HT-29 (cell line): Measurements from ENCODE around the gene LENG1. TPM values are rescaled to one million over a fixed set of nuclear protein-coding genes. Genes with fewer than 3 reads are reported as not detected.

Source experiments
- DNase-seq: peaks from one replicate; pipeline ENCODE4 v3.0.0-alpha.2; 2015; ENCODE audit warnings: low spot score
- total RNA-seq: library from RNA; depleted of rRNA; stranded (reverse); fragments of >200 nt; shearing (Covaris generic); gene quantifications from 2 replicates; pipeline ENCODE4 v1.2.3, GENCODE V29; 2014; rRNA removed

LENG1 gene
- total RNA-seq, 1 experiment from 2014 or later = 12.9 TPM

DNA sequence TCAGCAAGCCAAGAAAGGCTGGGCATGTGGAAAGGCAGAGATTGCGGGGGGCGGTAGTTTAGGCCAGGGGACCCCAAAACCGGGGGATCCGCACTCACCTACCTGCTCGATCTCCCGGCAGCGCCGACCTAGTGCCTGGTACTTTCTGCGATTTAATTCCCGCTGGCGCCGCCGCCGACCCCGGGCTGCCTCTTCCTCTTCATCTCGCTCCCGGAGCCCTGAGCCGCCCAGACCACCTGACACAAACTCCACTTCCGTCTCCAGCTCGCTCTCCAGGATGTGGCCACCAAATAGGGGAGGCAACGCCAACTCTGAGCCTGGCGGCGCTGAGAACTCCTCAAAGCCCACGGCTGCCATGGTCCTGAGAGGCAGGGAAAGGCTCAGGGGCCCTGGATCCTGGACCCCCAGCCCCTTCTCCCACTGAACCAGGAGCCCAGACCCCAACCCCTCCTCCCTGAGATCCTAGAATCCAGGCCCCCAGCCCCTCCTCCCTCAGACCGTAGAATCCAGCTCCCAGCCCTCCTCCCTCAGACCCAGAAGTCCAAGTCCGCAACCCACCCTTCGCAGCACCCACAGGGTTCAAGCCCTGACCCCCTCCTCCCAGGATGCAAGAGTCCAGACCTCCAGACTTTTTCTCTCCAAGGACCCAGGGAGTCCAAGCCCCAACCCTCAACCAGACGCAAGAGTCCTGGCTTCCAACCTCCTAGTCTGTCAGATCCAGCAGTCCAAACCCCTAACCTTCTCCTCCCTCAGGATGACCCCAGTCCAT, 45.0 kb downstream of the LENG1 start:
- DNase-seq = no peak

- DNase-seq = no peak
Observed at GRCh38 chr19:54109651-54110050, 49.9 kb downstream of the LENG1 start.

DNA sequence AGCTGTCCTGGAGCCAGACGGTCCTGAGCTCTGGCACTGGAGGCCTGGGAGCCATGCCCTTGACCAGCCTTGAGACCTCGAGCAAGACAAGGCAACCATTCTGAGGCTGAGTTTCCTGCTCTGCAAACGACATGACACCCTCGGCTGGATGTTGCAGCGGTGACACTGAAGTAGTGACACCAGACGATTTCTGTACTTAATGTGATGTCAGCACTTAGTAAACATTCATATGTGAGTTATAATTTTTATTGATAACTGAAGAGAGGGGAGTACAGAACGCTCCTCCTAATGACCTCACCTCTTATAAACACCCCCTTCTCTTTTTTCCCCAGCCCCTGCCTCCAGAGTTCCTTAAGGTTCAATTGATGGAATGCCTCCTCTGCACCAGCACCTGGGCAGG, 51.0 kb downstream of the LENG1 start:
- DNase-seq = no peak

DNA sequence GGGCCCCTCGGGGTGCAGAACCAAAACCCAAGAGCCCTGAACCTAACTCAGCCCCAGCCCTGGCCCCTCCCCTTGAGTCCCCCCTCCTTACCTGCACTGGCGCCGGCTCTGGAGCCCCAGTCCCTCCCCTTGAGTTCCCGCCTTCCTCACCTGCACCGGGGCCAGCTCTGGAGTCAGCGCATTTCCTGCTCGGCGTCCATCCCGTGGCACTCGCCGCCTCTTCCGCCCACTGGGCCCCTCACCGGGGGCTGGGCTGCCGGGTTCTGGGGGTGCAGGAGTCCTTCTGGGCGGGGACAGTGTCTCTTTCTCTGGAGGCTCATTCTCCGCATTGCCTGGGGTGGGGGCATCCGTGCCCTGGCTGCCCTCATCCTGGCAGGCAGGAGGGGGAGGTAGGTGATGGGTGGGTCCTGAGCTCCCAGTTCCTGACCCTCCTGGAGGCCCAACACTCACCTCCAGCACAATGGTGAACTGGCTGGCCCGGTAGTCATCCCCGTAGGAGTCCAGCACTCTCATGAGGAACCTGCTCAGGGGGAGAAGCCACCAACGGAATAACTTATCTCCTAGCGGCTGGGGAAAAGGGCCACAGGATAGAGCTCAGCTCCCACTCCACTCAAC, 51.5 kb downstream of the LENG1 start:
- DNase-seq = no peak

- DNase-seq = no peak
Observed at GRCh38 chr19:54106716-54107115, 52.8 kb downstream of the LENG1 start.

DNA sequence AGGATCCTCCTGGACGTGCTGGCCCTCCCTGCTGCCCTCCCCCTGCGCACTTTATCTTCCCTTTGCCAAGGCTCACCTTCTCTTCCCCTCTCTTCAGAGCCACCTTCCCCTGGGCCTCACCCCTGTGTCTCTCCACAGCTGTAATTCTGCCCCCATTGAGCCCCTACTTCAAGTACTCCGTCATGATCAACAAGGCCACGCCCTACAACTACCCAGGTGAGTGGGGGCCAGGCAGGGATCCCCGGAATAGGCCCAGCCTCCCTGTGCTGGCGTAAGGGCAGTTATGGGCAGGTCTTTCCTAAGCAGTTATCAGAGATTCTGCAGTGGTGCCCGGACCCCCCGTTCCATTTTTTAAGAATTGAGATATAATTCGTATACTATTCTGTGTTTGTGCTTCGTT, 53.7 kb downstream of the LENG1 start:
- no peak for DNase-seq

Other genes starting within 250 kb of the LENG1 start
- 0.10 and 0.86 TPM in 2 replicates for gene CACNG8, start 196.8 kb downstream of the LENG1 start, total RNA-seq
- 0.99 and 2.3 TPM in 2 replicates for gene CACNG6, start 168.1 kb downstream of the LENG1 start, total RNA-seq
- gene VSTM1, start 95.8 kb downstream of the LENG1 start, total RNA-seq = not detected in 2 replicates
- not detected in 2 replicates for gene TARM1, start 78.4 kb downstream of the LENG1 start, total RNA-seq
- gene OSCAR, start 58.9 kb downstream of the LENG1 start, total RNA-seq = 0.05 TPM in 1 of 2 replicates, not detected in the other
- gene NDUFA3, start 56.9 kb downstream of the LENG1 start, total RNA-seq = 133 and 176 TPM in 2 replicates
- 10.7 and 20.0 TPM in 2 replicates for gene TFPT, start 44.1 kb downstream of the LENG1 start, total RNA-seq
- 157 and 165 TPM in 2 replicates for gene PRPF31, start 44.0 kb downstream of the LENG1 start, total RNA-seq
- 38.9 and 40.0 TPM in 2 replicates for gene CNOT3, start 22.0 kb downstream of the LENG1 start, total RNA-seq
- 22.5 and 45.3 TPM in 2 replicates for gene TMC4, start 13.4 kb upstream of the LENG1 start, total RNA-seq
- 266 and 285 TPM in 2 replicates for gene MBOAT7, start 29.9 kb upstream of the LENG1 start, total RNA-seq
- 234 and 255 TPM in 2 replicates for gene TSEN34, start 31.6 kb upstream of the LENG1 start, total RNA-seq
- 4,595 and 4,707 TPM in 2 replicates for gene RPS9, start 41.1 kb upstream of the LENG1 start, total RNA-seq
- not detected in 2 replicates for gene LILRB3, start 63.3 kb upstream of the LENG1 start, total RNA-seq
- not detected in 2 replicates for gene LILRA6, start 83.1 kb upstream of the LENG1 start, total RNA-seq
- 0.08 TPM in 1 of 2 replicates, not detected in the other for gene LILRB5, start 97.6 kb upstream of the LENG1 start, total RNA-seq
- gene LILRB2, start 121.4 kb upstream of the LENG1 start, total RNA-seq = not detected in 2 replicates
- not detected in 2 replicates for gene LILRA5, start 153.4 kb upstream of the LENG1 start, total RNA-seq
- gene LILRA4, start 179.4 kb upstream of the LENG1 start, total RNA-seq = not detected in 2 replicates
- not detected in 2 replicates for gene LAIR1, start 205.2 kb upstream of the LENG1 start, total RNA-seq